Nephron progenitor cell (in vitro differentiated cells): ENCODE results near the gene PARP14.
"Not testable (repeated sequence)": the region's sequence is repeated elsewhere in the genome, so short reads cannot be mapped to it uniquely, and the experiment has no call there.

ENCODE experiments used
- DNase-seq: peaks from one replicate; pipeline ENCODE4 v3.0.0; 2021
- H3K27ac Mint-ChIP-seq: 2 replicates; pipeline ENCODE4 v1.8.0; 2021; ENCODE audit warnings: mild to moderate bottlenecking, moderate library complexity, mixed read lengths
- H3K27me3 Mint-ChIP-seq: 2 replicates; pipeline ENCODE4 v1.8.0; 2021; ENCODE audit warnings: mild to moderate bottlenecking, low read depth, mixed read lengths; ENCODE audit not compliant: poor library complexity
- H3K36me3 Mint-ChIP-seq: 2 replicates; pipeline ENCODE4 v1.8.0; 2021; ENCODE audit warnings: low read depth, mixed read lengths
- H3K4me1 Mint-ChIP-seq: 2 replicates; pipeline ENCODE4 v1.8.0; 2021; ENCODE audit warnings: mixed read lengths
- H3K4me3 Mint-ChIP-seq: 2 replicates; pipeline ENCODE4 v1.8.0; 2021; ENCODE audit warnings: mild to moderate bottlenecking, moderate library complexity, mixed read lengths
- H3K9me3 Mint-ChIP-seq: 2 replicates; pipeline ENCODE4 v1.8.0; 2021; ENCODE audit warnings: mild to moderate bottlenecking, moderate library complexity, mixed read lengths
- TF ChIP-seq, protein P1 (sequence below): fragments of 200-600 bp; sonication (generic); IDR thresholded peaks from 2 replicates; pipeline ENCODE4 v1.5.0; 2021; ENCODE audit warnings: antibody characterized with exemption

PARP14 gene

DNA sequence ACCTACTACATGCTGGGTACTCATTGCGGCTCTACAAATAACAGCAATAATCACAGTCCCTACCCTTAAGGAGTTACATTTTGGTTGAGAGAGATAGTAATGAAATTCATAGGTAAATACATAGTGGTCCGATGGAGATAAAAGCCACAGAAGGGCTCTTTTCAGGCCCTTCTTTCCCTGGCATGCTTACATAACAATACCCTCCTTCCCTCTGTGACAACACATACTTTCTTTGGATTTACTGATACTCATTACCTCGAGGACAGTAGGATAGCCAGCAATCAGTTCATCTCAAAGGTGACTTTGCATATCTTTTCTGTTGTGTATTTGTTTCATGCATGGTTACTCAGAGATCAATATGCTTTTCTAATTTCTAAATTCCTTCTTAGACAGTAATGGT, 58.5 kb downstream of the PARP14 start:
- Mint-ChIP-seq H3K4me1 (no peaks in the 10 kb centered on the region), H3K36me3 (peaks cover 59% of the 10 kb centered on the region), H3K4me3 (no peak overlapping the region), H3K27ac (no peak overlapping the region), H3K9me3 (peaks cover 9% of the 10 kb centered on the region), H3K27me3 (no peaks in the 10 kb centered on the region)
- TF ChIP-seq, protein P1, sequence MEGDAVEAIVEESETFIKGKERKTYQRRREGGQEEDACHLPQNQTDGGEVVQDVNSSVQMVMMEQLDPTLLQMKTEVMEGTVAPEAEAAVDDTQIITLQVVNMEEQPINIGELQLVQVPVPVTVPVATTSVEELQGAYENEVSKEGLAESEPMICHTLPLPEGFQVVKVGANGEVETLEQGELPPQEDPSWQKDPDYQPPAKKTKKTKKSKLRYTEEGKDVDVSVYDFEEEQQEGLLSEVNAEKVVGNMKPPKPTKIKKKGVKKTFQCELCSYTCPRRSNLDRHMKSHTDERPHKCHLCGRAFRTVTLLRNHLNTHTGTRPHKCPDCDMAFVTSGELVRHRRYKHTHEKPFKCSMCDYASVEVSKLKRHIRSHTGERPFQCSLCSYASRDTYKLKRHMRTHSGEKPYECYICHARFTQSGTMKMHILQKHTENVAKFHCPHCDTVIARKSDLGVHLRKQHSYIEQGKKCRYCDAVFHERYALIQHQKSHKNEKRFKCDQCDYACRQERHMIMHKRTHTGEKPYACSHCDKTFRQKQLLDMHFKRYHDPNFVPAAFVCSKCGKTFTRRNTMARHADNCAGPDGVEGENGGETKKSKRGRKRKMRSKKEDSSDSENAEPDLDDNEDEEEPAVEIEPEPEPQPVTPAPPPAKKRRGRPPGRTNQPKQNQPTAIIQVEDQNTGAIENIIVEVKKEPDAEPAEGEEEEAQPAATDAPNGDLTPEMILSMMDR = no peak
- DNase-seq = no peak

- peaks cover 22% of the 10 kb centered on the region for H3K9me3 Mint-ChIP-seq
- H3K27me3 Mint-ChIP-seq = peaks cover 3% of the 10 kb centered on the region
- TF ChIP-seq, protein P1 = no peak
- H3K4me3 Mint-ChIP-seq = no peak overlapping the region
- no peak for DNase-seq
- no peaks in the 10 kb centered on the region for H3K4me1 Mint-ChIP-seq
- H3K36me3 Mint-ChIP-seq = peaks cover 78% of the 10 kb centered on the region
- no peak overlapping the region for H3K27ac Mint-ChIP-seq
Measured at GRCh38 chr3:122742234-122742633, 61.6 kb downstream of the PARP14 start.

DNA sequence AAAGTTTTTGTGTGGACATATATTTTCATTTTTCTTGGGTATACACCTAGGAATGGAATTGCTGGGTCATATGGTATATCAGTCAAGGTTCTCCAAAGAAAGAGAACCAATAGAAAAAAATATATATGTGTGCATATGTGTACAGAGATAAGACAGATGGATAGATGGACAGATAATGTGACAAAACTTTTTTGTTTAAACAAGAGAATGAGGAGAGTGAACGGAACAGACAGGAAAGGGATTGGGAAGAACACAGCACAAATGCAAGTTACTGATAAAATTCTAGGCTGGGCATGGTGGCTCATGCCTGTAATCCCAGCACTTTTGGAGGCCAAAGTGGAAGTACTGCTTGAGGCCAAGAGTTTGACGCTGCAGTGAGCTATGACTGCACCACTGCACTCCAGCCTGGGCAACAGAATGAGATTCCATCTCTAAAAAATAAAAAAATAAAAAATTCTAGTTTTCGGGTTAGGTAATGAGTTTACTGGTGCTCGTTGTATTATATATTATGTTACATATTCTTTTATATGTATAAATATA, 63.0 kb downstream of the PARP14 start:
- DNase-seq = no peak
- no peak overlapping the region for H3K4me3 Mint-ChIP-seq
- peaks cover 3% of the 10 kb centered on the region for H3K27me3 Mint-ChIP-seq
- H3K4me1 Mint-ChIP-seq = no peaks in the 10 kb centered on the region
- peaks cover 30% of the 10 kb centered on the region for H3K9me3 Mint-ChIP-seq
- peaks cover 83% of the 10 kb centered on the region for H3K36me3 Mint-ChIP-seq
- TF ChIP-seq, protein P1 = no peak
- no peak overlapping the region for H3K27ac Mint-ChIP-seq

- Mint-ChIP-seq H3K9me3 (peaks cover 31% of the 10 kb centered on the region), H3K27me3 (peaks cover 3% of the 10 kb centered on the region), H3K4me3 (no peak overlapping the region), H3K36me3 (peaks cover 73% of the 10 kb centered on the region), H3K27ac (no peak overlapping the region), H3K4me1 (no peaks in the 10 kb centered on the region)
- DNase-seq = no peak
- TF ChIP-seq, protein P1 = no peak
Measured at GRCh38 chr3:122745369-122746021, 64.9 kb downstream of the PARP14 start.

- H3K36me3 Mint-ChIP-seq = peaks cover 58% of the 10 kb centered on the region
- peaks cover 31% of the 10 kb centered on the region for H3K9me3 Mint-ChIP-seq
- not testable (repeated sequence) for H3K4me3 Mint-ChIP-seq, DNase-seq, H3K4me1 Mint-ChIP-seq, H3K27me3 Mint-ChIP-seq, H3K27ac Mint-ChIP-seq
Measured at GRCh38 chr3:122747295-122747694, 66.7 kb downstream of the PARP14 start.

DNA sequence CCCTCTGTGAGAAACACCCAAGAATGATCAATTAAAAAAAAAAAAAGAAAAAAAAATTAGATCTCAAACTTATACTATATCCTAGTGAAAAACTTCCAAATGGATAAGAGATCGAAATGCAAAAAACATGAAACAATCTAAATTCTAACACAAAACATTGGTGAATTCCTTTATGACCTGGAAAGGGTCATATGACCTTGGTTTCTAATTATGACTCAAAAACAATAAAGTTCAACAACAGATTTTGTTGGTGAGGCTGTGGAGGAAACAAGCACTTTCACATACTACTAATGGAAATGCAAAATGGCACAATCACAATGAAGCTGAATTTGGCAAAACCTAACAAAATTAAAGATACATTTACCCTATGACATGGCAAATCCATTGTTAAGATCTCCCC, 67.7 kb downstream of the PARP14 start:
- TF ChIP-seq, protein P1 = no peak
- Mint-ChIP-seq H3K27me3 (peaks cover 3% of the 10 kb centered on the region), H3K36me3 (peaks cover 53% of the 10 kb centered on the region), H3K27ac (no peak overlapping the region), H3K4me1 (no peaks in the 10 kb centered on the region), H3K9me3 (peaks cover 31% of the 10 kb centered on the region), H3K4me3 (no peak overlapping the region)
- no peak for DNase-seq
